HepG2 (cell line): ENCODE results near the gene RAI14. TPM values are rescaled to one million over a fixed set of nuclear protein-coding genes. Genes with fewer than 3 reads are reported as not detected.

Source experiments
- ATAC-seq: fragments of 200-7000 bp; cut with Tn5 transposase; 3 replicates; pipeline ENCODE4 v1.9.1; 2020; ENCODE audit warnings: mild to moderate bottlenecking, moderate library complexity
- BruUV-seq: library from RNA; stranded (reverse); fragments of 400-500 nt; replicated peaks from 2 replicates; lab custom pipeline; 2021; lab: Mats Ljungman, UMichigan
- CTCF ChIA-PET: fragments of 300-600 bp; formaldehyde crosslinking; extraction: SDS; loops from one replicate; lab custom pipeline; 2021; ENCODE audit warnings: low total read pairs, inconsistent platforms, low intra/inter-chr PET ratio; lab: Yijun Ruan, JAX
- POLR2A ChIA-PET: fragments of 350-600 bp; sonication (Branson Sonifier 250); formaldehyde crosslinking; loops from one replicate; lab custom pipeline; 2020; ENCODE audit warnings: antibody characterized with exemption, inconsistent platforms; lab: Yijun Ruan, JAX
- DNase-seq: peaks from one replicate; pipeline ENCODE4 v3.0.0-alpha.2; 2015; ENCODE audit warnings: low spot score
- FAIRE-seq: peaks from 3 replicates; lab custom pipeline; 2011; peaks lifted over from hg19 to GRCh38; lab: Jason Lieb, UNC
- H2AFZ ChIP-seq: one replicate; pipeline ENCODE4 v1.6.1; 2011; ENCODE audit warnings: low read length, inconsistent platforms
- H3K27ac ChIP-seq: fragments of 300-600 bp; 3 replicates; pipeline ENCODE4 v1.8.0; 2011; ENCODE audit warnings: mixed run types, mild to moderate bottlenecking, mixed read lengths, low read length, inconsistent platforms; ENCODE audit not compliant: insufficient read depth; ENCODE audit errors: extremely low read length
- H3K27me3 ChIP-seq, 2 experiments: fragments of 200-600 bp in 1 of 2; 2 replicates in 1 of 2; 3 replicates in 1 of 2; pipeline versions ENCODE4 v1.6.0 to v1.8.0; 2011; ENCODE audit warnings: low read length in 2 of 2, mild to moderate bottlenecking in 2 of 2, moderate library complexity in 2 of 2, inconsistent platforms in 1 of 2; ENCODE audit not compliant: insufficient read depth in 2 of 2, control insufficient read depth in 1 of 2
- H3K36me3 ChIP-seq, 2 experiments: fragments of 200-600 bp in 1 of 2; replicated peaks in 1 of 2; 2 replicates in 1 of 2; 3 replicates in 1 of 2; pipeline versions ENCODE4 v1.5.1 to v1.8.0; 2011; ENCODE audit warnings: low read length in 2 of 2, inconsistent platforms in 1 of 2; ENCODE audit not compliant: insufficient read depth in 2 of 2, control insufficient read depth in 1 of 2
- H3K4me1 ChIP-seq: 2 replicates; pipeline ENCODE4 v1.5.1; 2012; ENCODE audit warnings: low read length, inconsistent platforms; ENCODE audit not compliant: insufficient read depth
- H3K4me2 ChIP-seq: 2 replicates; pipeline ENCODE4 v1.6.0; 2011; ENCODE audit warnings: low read depth, low read length, inconsistent platforms
- H3K4me3 ChIP-seq, 3 experiments: fragments of 200-600 bp in 1 of 3; sonication (generic), shearing (Covaris generic) in 1 of 3; replicated peaks in 1 of 3; 2 replicates each; pipeline ENCODE4 v1.5.1; 2011 to 2016; ENCODE audit warnings: low read length in 3 of 3, inconsistent platforms in 2 of 3, low read depth in 2 of 3, mild to moderate bottlenecking in 2 of 3, control low read depth in 1 of 3, mixed read lengths in 1 of 3; ENCODE audit not compliant: insufficient read depth in 1 of 3
- H3K79me2 ChIP-seq: one replicate; pipeline ENCODE4 v1.6.1; 2011; ENCODE audit warnings: low read length, inconsistent platforms; ENCODE audit not compliant: insufficient read depth
- H3K9ac ChIP-seq: 2 replicates; pipeline ENCODE4 v1.6.0; 2011; ENCODE audit warnings: mild to moderate bottlenecking, low read depth, low read length, inconsistent platforms; ENCODE audit not compliant: insufficient read depth
- H3K9me3 ChIP-seq: 2 replicates; pipeline ENCODE4 v1.5.1; 2012; ENCODE audit warnings: mild to moderate bottlenecking, low read length
- H4K20me1 ChIP-seq: 2 replicates; pipeline ENCODE4 v1.6.0; 2011; ENCODE audit warnings: inconsistent platforms, mild to moderate bottlenecking, low read length, moderate library complexity; ENCODE audit not compliant: insufficient read depth
- FOXP1 ChIP-seq, 2 experiments: fragments of 450-650 bp in 1 of 2; IDR thresholded peaks; 2 replicates each; pipeline ENCODE4 v1.6.1; 2017 to 2018; ENCODE audit warnings: antibody characterized with exemption in 1 of 2
- JUND ChIP-seq: sonication (generic); formaldehyde crosslinking; IDR thresholded peaks from 2 replicates; pipeline ENCODE4 v1.8.0; 2022; ENCODE audit warnings: mild to moderate bottlenecking, missing genetic modification reagents
- NFYC ChIP-seq: IDR thresholded peaks from 2 replicates; pipeline ENCODE4 v1.6.1; 2016; ENCODE audit warnings: missing genetic modification reagents, missing compliant biosample characterization
- SAFB2 ChIP-seq: sonication (generic); formaldehyde crosslinking; IDR thresholded peaks from 2 replicates; pipeline ENCODE4 v1.5.1; 2020; ENCODE audit warnings: missing genetic modification reagents, low read depth, mild to moderate bottlenecking, borderline replicate concordance
- SRF ChIP-seq: IDR thresholded peaks from 2 replicates; pipeline ENCODE4 v1.6.1; 2011; ENCODE audit warnings: mild to moderate bottlenecking, low read depth, low read length, moderate library complexity
- TBP ChIP-seq: sonication (generic); formaldehyde crosslinking; IDR thresholded peaks from 2 replicates; pipeline ENCODE4 v1.5.0; 2020; ENCODE audit warnings: missing genetic modification reagents
- ZNF644 ChIP-seq: IDR thresholded peaks from 2 replicates; pipeline ENCODE4 v1.6.1; 2016; ENCODE audit warnings: low read depth
- WGBS: methylation state at CpG from one replicate; pipeline ENCODE4 v1.1.6; 2017; ENCODE audit warnings: low lambda C conversion rate; 5-methylcytosine and 5-hydroxymethylcytosine counted together
- in situ Hi-C: cut with HindIII; loops from 2 replicates; pipeline ENCODE4 v1.10.0; 2017; ENCODE audit warnings: low pct_unique_long_range_greater_than_20kb; ENCODE audit not compliant: extremely low pct_ligation_motif_present
- intact Hi-C: fragments of 100-400 bp; cut with micrococcal nuclease; formaldehyde crosslinking; loops from one replicate; pipeline ENCODE4 v1.10.0; 2022; ENCODE audit not compliant: unreplicated experiment
- polyA plus RNA-seq, 8 experiments: library from polyadenylated mRNA; depleted of rRNA in 3 of 8; stranded (reverse) in 7 of 8; unstranded in 1 of 8; fragments of >200 nt; fragmentation: Illumina TruSeq in 4 of 8; extraction: Trizol in 4 of 8; gene quantifications; 2 replicates each; pipeline versions ENCODE4 v1.2.1 to v1.2.3, GENCODE V29; 2011 to 2016; ENCODE audit warnings: low read depth in 4 of 8, missing spikeins in 1 of 8, mixed read lengths in 1 of 8; ENCODE audit not compliant: insufficient read depth in 1 of 8
- total RNA-seq, 5 experiments: library from RNA; depleted of rRNA; stranded (reverse); fragments of >200 nt; fragmentation: Illumina TruSeq; extraction: Trizol; gene quantifications; 2 replicates each; pipeline ENCODE4 v1.2.3, GENCODE V29; 2016; ENCODE audit warnings: low read depth in 1 of 5
- TF ChIP-seq, protein P1 (sequence below): IDR thresholded peaks from 2 replicates; pipeline ENCODE4 v1.6.1; 2016; ENCODE audit warnings: low read depth
- TF ChIP-seq, protein P2 (sequence below): sonication (generic); formaldehyde crosslinking; IDR thresholded peaks from 2 replicates; pipeline ENCODE4 v1.4.0; 2020; ENCODE audit warnings: missing genetic modification reagents
- TF ChIP-seq, protein P3 (sequence below): sonication (generic); formaldehyde crosslinking; IDR thresholded peaks from 2 replicates; pipeline ENCODE4 v1.5.0; 2020; ENCODE audit warnings: mild to moderate bottlenecking, missing genetic modification reagents
- TF ChIP-seq, protein P4 (sequence below): sonication (generic); formaldehyde crosslinking; IDR thresholded peaks from 2 replicates; pipeline ENCODE4 v1.4.0; 2020; ENCODE audit warnings: mild to moderate bottlenecking, missing genetic modification reagents, borderline replicate concordance

RAI14 gene
- total and polyA plus RNA-seq, 2 of the 13 experiments (the other 11 are each of a cell fraction or from before 2014, with no cell fraction given): 12.6 to 18.2 TPM

DNA sequence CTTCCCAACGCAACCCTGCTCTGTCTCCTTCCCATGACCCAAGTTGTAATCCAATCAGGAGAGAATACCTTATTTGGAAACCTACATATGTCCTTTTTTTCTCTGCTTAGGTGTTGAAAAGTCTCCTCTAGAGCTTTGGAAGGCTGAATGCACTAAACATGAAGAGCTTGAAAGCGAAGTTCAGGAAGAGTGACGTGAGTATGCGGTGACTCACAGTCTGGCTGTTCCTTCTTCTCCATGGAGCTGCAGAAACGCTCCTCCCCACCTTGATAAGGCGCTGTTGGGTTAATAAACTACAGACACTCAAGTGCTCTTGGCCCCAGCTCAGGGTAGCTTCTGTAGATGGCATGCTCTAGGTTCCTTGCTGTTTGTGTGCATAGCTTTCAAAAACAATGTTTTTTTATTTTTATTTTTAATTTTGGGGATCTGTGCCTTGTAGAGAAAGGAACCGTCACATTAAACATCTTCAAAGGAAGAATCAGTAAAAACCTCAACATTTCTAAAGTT is 30.7 kb downstream of the RAI14 start:
- peak; percentile 87 for ATAC-seq
- Histone ChIP-seq H3K9ac (peak overlapping the region; percentile 32; the same call in 1 of the 2 replicates), H3K36me3 (peaks cover 0 to 5% of the 10 kb centered on the region in 2 experiments; a peak in 1 of 5 replicates), H4K20me1 (no peaks in the 10 kb centered on the region), H3K4me2 (peak overlapping the region; percentile 59), H3K27ac (peak overlapping the region; percentile 51), H3K27me3 (no peaks in the 10 kb centered on the region), H3K4me1 (peaks cover 64% of the 10 kb centered on the region), H2AFZ (no peak overlapping the region), H3K9me3 (no peaks in the 10 kb centered on the region), H3K4me3 (no peak overlapping the region), H3K79me2 (peaks cover 5% of the 10 kb centered on the region)
- peak; percentile 81 for FAIRE-seq
- in situ Hi-C loops (no loop called here), intact Hi-C loops (no loop called here)
- no TSS peak for BruUV-seq
- POLR2A ChIA-PET: interaction anchor here (0.8 to 1.7 kb wide), 8 partner anchors 8 to 243 kb away, joined by 3 to 6 read pairs (median 4); partner anchors contain the start of genes BRIX1, DNAJC21, RAD1 and TTC23L
- WGBS: 43% methylated on average over 7 of the region's 7 CpGs
- CTCF ChIA-PET: no interaction called here
- peak; percentile 86 for DNase-seq
- TF ChIP-seq FOXP1 (IDR thresholded peaks at IDR 0.05): no peak
- TF ChIP-seq FOXP1 (CRISPR knock-in tag; IDR thresholded peaks at IDR 0.05): peak; percentile 18; the same call in 1 of the 2 replicates
- TF ChIP-seq SRF: 0 out of 2 replicates have a peak, but pooled peaks have one; percentile 33
- TF ChIP-seq, protein P1, sequence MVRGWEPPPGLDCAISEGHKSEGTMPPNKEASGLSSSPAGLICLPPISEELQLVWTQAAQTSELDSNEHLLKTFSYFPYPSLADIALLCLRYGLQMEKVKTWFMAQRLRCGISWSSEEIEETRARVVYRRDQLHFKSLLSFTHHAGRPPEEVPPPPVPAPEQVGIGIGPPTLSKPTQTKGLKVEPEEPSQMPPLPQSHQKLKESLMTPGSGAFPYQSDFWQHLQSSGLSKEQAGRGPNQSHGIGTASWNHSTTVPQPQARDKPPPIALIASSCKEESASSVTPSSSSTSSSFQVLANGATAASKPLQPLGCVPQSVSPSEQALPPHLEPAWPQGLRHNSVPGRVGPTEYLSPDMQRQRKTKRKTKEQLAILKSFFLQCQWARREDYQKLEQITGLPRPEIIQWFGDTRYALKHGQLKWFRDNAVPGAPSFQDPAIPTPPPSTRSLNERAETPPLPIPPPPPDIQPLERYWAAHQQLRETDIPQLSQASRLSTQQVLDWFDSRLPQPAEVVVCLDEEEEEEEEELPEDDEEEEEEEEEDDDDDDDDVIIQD (CRISPR knock-in tag): peak; percentile 33; the same call in 1 of the 2 replicates
- no peak for TF ChIP-seq SAFB2 (CRISPR knock-in tag)
- TF ChIP-seq, protein P2, sequence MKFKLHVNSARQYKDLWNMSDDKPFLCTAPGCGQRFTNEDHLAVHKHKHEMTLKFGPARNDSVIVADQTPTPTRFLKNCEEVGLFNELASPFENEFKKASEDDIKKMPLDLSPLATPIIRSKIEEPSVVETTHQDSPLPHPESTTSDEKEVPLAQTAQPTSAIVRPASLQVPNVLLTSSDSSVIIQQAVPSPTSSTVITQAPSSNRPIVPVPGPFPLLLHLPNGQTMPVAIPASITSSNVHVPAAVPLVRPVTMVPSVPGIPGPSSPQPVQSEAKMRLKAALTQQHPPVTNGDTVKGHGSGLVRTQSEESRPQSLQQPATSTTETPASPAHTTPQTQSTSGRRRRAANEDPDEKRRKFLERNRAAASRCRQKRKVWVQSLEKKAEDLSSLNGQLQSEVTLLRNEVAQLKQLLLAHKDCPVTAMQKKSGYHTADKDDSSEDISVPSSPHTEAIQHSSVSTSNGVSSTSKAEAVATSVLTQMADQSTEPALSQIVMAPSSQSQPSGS (CRISPR knock-in tag): 0 out of 2 replicates have a peak, but pooled peaks have one; percentile 26
- no peak for TF ChIP-seq NFYC (CRISPR knock-in tag)
- 0 out of 2 replicates have a peak, but pooled peaks have one; percentile 41 for TF ChIP-seq ZNF644 (CRISPR knock-in tag)
- TF ChIP-seq TBP: no peak
- TF ChIP-seq JUND: peak; percentile 31; the same call in 1 of the 2 replicates
- TF ChIP-seq, protein P3, sequence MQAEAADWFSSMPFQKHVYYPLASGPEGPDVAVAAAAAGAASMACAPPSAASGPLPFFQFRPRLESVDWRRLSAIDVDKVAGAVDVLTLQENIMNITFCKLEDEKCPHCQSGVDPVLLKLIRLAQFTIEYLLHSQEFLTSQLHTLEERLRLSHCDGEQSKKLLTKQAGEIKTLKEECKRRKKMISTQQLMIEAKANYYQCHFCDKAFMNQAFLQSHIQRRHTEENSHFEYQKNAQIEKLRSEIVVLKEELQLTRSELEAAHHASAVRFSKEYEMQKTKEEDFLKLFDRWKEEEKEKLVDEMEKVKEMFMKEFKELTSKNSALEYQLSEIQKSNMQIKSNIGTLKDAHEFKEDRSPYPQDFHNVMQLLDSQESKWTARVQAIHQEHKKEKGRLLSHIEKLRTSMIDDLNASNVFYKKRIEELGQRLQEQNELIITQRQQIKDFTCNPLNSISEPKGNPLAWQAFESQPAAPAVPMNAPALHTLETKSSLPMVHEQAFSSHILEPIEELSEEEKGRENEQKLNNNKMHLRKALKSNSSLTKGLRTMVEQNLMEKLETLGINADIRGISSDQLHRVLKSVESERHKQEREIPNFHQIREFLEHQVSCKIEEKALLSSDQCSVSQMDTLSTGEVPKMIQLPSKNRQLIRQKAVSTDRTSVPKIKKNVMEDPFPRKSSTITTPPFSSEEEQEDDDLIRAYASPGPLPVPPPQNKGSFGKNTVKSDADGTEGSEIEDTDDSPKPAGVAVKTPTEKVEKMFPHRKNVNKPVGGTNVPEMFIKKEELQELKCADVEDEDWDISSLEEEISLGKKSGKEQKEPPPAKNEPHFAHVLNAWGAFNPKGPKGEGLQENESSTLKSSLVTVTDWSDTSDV (CRISPR knock-in tag): no peak
- TF ChIP-seq, protein P4, sequence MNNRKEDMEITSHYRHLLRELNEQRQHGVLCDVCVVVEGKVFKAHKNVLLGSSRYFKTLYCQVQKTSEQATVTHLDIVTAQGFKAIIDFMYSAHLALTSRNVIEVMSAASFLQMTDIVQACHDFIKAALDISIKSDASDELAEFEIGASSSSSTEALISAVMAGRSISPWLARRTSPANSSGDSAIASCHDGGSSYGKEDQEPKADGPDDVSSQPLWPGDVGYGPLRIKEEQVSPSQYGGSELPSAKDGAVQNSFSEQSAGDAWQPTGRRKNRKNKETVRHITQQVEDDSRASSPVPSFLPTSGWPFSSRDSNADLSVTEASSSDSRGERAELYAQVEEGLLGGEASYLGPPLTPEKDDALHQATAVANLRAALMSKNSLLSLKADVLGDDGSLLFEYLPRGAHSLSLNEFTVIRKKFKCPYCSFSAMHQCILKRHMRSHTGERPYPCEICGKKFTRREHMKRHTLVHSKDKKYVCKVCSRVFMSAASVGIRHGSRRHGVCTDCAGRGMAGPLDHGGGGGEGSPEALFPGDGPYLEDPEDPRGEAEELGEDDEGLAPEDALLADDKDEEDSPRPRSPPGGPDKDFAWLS (CRISPR knock-in tag): no peak
